Progenitor cell of endocrine pancreas (in vitro differentiated cells): ENCODE measurements around the gene FRK. TPM values are rescaled to one million over a fixed set of nuclear protein-coding genes. Genes with fewer than 3 reads are reported as not detected.

Source experiments
- DNase-seq: peaks from one replicate; pipeline ENCODE4 v3.0.0; 2021; ENCODE audit warnings: low spot score; ENCODE audit not compliant: unreplicated experiment
- H3K27ac Mint-ChIP-seq: 2 replicates; pipeline ENCODE4 v1.8.0; 2021; ENCODE audit warnings: mild to moderate bottlenecking, moderate library complexity, mixed read lengths
- H3K27me3 Mint-ChIP-seq: 2 replicates; pipeline ENCODE4 v1.8.0; 2021; ENCODE audit warnings: mixed read lengths
- H3K36me3 Mint-ChIP-seq: 2 replicates; pipeline ENCODE4 v1.8.0; 2022; ENCODE audit warnings: mixed read lengths; ENCODE audit not compliant: insufficient read depth
- H3K4me1 Mint-ChIP-seq: 2 replicates; pipeline ENCODE4 v1.8.0; 2021; ENCODE audit warnings: low read depth, mixed read lengths
- H3K4me3 Mint-ChIP-seq: 2 replicates; pipeline ENCODE4 v1.8.0; 2021; ENCODE audit warnings: low read depth, mild to moderate bottlenecking, moderate library complexity, mixed read lengths
- H3K9me3 Mint-ChIP-seq: 2 replicates; pipeline ENCODE4 v1.8.0; 2021; ENCODE audit warnings: low read depth, mixed read lengths
- CTCF ChIP-seq: fragments of 200-600 bp; sonication (generic); IDR thresholded peaks from one replicate; pipeline ENCODE4 v1.5.0; 2021; ENCODE audit warnings: antibody characterized with exemption, mild to moderate bottlenecking; ENCODE audit not compliant: unreplicated experiment
- total RNA-seq: library from RNA; stranded (reverse); gene quantifications from 2 replicates; pipeline ENCODE4 v1.2.1, GENCODE V29; 2021

Gene FRK
- total RNA-seq, 1 donor from 2014 or later = 8.6 TPM

- Mint-ChIP-seq H3K4me1 (peaks cover 1% of the 10 kb centered on the region), H3K9me3 (peaks cover 2% of the 10 kb centered on the region), H3K27me3 (peaks cover 4% of the 10 kb centered on the region), H3K27ac (no peak overlapping the region), H3K4me3 (no peak overlapping the region), H3K36me3 (no peaks in the 10 kb centered on the region)
- TF ChIP-seq CTCF = no peak
- no peak for DNase-seq
Observed at GRCh38 chr6:116087437-116088027, 26.8 kb upstream of the FRK start.

GRCh38 chr6:116084284-116084683, 23.6 kb upstream of the FRK start:
- DNase-seq = no peak
- peaks cover 4% of the 10 kb centered on the region for H3K27me3 Mint-ChIP-seq
- no peak overlapping the region for H3K27ac Mint-ChIP-seq
- TF ChIP-seq CTCF = no peak
- H3K36me3 Mint-ChIP-seq = no peaks in the 10 kb centered on the region
- H3K4me1 Mint-ChIP-seq = peaks cover 1% of the 10 kb centered on the region
- H3K9me3 Mint-ChIP-seq = no peaks in the 10 kb centered on the region
- no peak overlapping the region for H3K4me3 Mint-ChIP-seq

GRCh38 chr6:116083052-116083451, 22.4 kb upstream of the FRK start:
- Mint-ChIP-seq H3K27ac (no peak overlapping the region), H3K9me3 (no peaks in the 10 kb centered on the region), H3K4me3 (no peak overlapping the region), H3K36me3 (no peaks in the 10 kb centered on the region), H3K27me3 (peaks cover 4% of the 10 kb centered on the region), H3K4me1 (peaks cover 1% of the 10 kb centered on the region)
- DNase-seq = no peak
- no peak for TF ChIP-seq CTCF

GRCh38 chr6:116078945-116079344, 18.3 kb upstream of the FRK start:
- no peak for TF ChIP-seq CTCF
- no peak overlapping the region for H3K4me3 Mint-ChIP-seq
- H3K9me3 Mint-ChIP-seq = no peaks in the 10 kb centered on the region
- H3K27ac Mint-ChIP-seq = no peak overlapping the region
- no peaks in the 10 kb centered on the region for H3K36me3 Mint-ChIP-seq
- peaks cover 6% of the 10 kb centered on the region for H3K4me1 Mint-ChIP-seq
- peaks cover 7% of the 10 kb centered on the region for H3K27me3 Mint-ChIP-seq
- DNase-seq = no peak

GRCh38 chr6:116078522-116078921, 17.8 kb upstream of the FRK start:
- Mint-ChIP-seq H3K36me3 (no peaks in the 10 kb centered on the region), H3K4me3 (no peak overlapping the region), H3K27me3 (peaks cover 7% of the 10 kb centered on the region), H3K4me1 (peaks cover 9% of the 10 kb centered on the region), H3K27ac (no peak overlapping the region), H3K9me3 (no peaks in the 10 kb centered on the region)
- TF ChIP-seq CTCF = peak; percentile 26
- no peak for DNase-seq
